D721Med (cell line): Measurements from ENCODE around the gene TIGD2.

Source experiments
- DNase-seq: peaks from one replicate; pipeline ENCODE4 v3.0.0; 2011; ENCODE audit warnings: low spot score; ENCODE audit not compliant: insufficient read length
- FAIRE-seq: peaks from 2 replicates; lab custom pipeline; 2011; peaks lifted over from hg19 to GRCh38; lab: Jason Lieb, UNC
- CTCF ChIP-seq: IDR thresholded peaks from 2 replicates; pipeline ENCODE4 v1.5.1; 2012; ENCODE audit warnings: mild to moderate bottlenecking, control low read depth; ENCODE audit not compliant: insufficient read depth; ENCODE audit errors: missing control alignments

TIGD2 gene

GRCh38 chr4:89108091-89108490 lies 3.2 kb upstream of the TIGD2 start:
- FAIRE-seq (no peak), DNase-seq (no peak)
- no peak for TF ChIP-seq CTCF

- DNase-seq (no peak), FAIRE-seq (no peak)
- TF ChIP-seq CTCF: no peak
Measured at GRCh38 chr4:89109841-89110540, 1.3 kb upstream of the TIGD2 start.

- no peak for DNase-seq
- TF ChIP-seq CTCF: no peak
- FAIRE-seq: no peak
Measured at GRCh38 chr4:89110541-89110985, 770 bp upstream of the TIGD2 start.

GRCh38 chr4:89111833-89112563 lies 665 bp downstream of the TIGD2 start:
- DNase-seq (no peak), FAIRE-seq (no peak)
- no peak for TF ChIP-seq CTCF

- FAIRE-seq (no peak), DNase-seq (no peak)
- no peak for TF ChIP-seq CTCF
Measured at GRCh38 chr4:89113415-89113814, 2.1 kb downstream of the TIGD2 start.

- TF ChIP-seq CTCF: no peak
- FAIRE-seq (no peak), DNase-seq (no peak)
Measured at GRCh38 chr4:89114100-89114499, 2.8 kb downstream of the TIGD2 start.

GRCh38 chr4:89117115-89117514 lies 5.8 kb downstream of the TIGD2 start:
- no peak for DNase-seq
- no peak for FAIRE-seq
- no peak for TF ChIP-seq CTCF
